Measurements from ENCODE around the gene SMIM5. TPM values are rescaled to one million over a fixed set of nuclear protein-coding genes. Genes with fewer than 3 reads are reported as not detected.

Gene SMIM5
- total RNA-seq, 1 experiment from 2014 or later = 0.09 TPM

- no TSS peak for BruUV-seq (replicated peaks)
- no peak for DNase-seq (ENCODE audit: unreplicated experiment)
- Mint-ChIP-seq H3K36me3 (ENCODE audit: insufficient read depth, unreplicated experiment) (peaks cover 7% of the 10 kb centered on the region), H3K27ac (ENCODE audit: low read depth, unreplicated experiment) (no peak overlapping the region), H3K4me3 (ENCODE audit: unreplicated experiment) (no peak overlapping the region), H3K4me1 (ENCODE audit: insufficient read depth, unreplicated experiment) (no peaks in the 10 kb centered on the region), H3K9me3 (ENCODE audit: unreplicated experiment) (no peaks in the 10 kb centered on the region), H3K27me3 (ENCODE audit: insufficient read depth, unreplicated experiment) (no peaks in the 10 kb centered on the region)
- CTCF ChIA-PET = interaction anchor here (0.6 kb wide), 1 partner anchor 65 kb away, joined by 3 read pairs; no protein-coding TSS in a partner anchor
- no peak for TF ChIP-seq CTCF (IDR thresholded peaks at IDR 0.05; ENCODE audit: unreplicated experiment)
- intact Hi-C loops (cut with micrococcal nuclease) = no loop called here
- POLR2A ChIA-PET = interaction anchor here (1.0 kb wide), 1 partner anchor 42 kb away, joined by 3 read pairs; no protein-coding TSS in a partner anchor
These were observed 38.5 kb upstream of the SMIM5 start for GRCh38 chr17:75594499-75595283.

- Mint-ChIP-seq H3K27ac (ENCODE audit: low read depth, unreplicated experiment) (no peak overlapping the region), H3K27me3 (ENCODE audit: insufficient read depth, unreplicated experiment) (no peaks in the 10 kb centered on the region), H3K4me3 (ENCODE audit: unreplicated experiment) (no peak overlapping the region), H3K9me3 (ENCODE audit: unreplicated experiment) (no peaks in the 10 kb centered on the region), H3K4me1 (ENCODE audit: insufficient read depth, unreplicated experiment) (no peaks in the 10 kb centered on the region), H3K36me3 (ENCODE audit: insufficient read depth, unreplicated experiment) (peaks cover 7% of the 10 kb centered on the region)
- no TSS peak for BruUV-seq (replicated peaks)
- CTCF ChIA-PET = no interaction called here
- DNase-seq (ENCODE audit: unreplicated experiment) = no peak
- POLR2A ChIA-PET = interaction anchor here (1.0 kb wide), 1 partner anchor 42 kb away, joined by 3 read pairs; no protein-coding TSS in a partner anchor
- TF ChIP-seq CTCF (IDR thresholded peaks at IDR 0.05; ENCODE audit: unreplicated experiment) = no peak
- intact Hi-C loops (cut with micrococcal nuclease) = no loop called here
These were observed 37.8 kb upstream of the SMIM5 start for GRCh38 chr17:75595284-75595919.

- CTCF ChIA-PET = interaction anchor here (0.6 kb wide), 1 partner anchor 24 kb away, joined by 3 read pairs; no protein-coding TSS in a partner anchor
These were observed 37.3 kb upstream of the SMIM5 start for GRCh38 chr17:75595920-75596313.

More at GRCh38 chr17:75595920-75596313, 37.3 kb upstream of the SMIM5 start:
- Mint-ChIP-seq H3K27me3 (ENCODE audit: insufficient read depth, unreplicated experiment) (no peaks in the 10 kb centered on the region), H3K4me3 (ENCODE audit: unreplicated experiment) (no peak overlapping the region), H3K9me3 (ENCODE audit: unreplicated experiment) (no peaks in the 10 kb centered on the region), H3K4me1 (ENCODE audit: insufficient read depth, unreplicated experiment) (no peaks in the 10 kb centered on the region), H3K27ac (ENCODE audit: low read depth, unreplicated experiment) (no peak overlapping the region), H3K36me3 (ENCODE audit: insufficient read depth, unreplicated experiment) (peaks cover 7% of the 10 kb centered on the region)
- no TSS peak for BruUV-seq (replicated peaks)
- no peak for DNase-seq (ENCODE audit: unreplicated experiment)
- intact Hi-C loops (cut with micrococcal nuclease) = no loop called here
- POLR2A ChIA-PET = no interaction called here
- no peak for TF ChIP-seq CTCF (IDR thresholded peaks at IDR 0.05; ENCODE audit: unreplicated experiment)

Measured in MCF 10A (cell line).